ENCODE results near the gene CCDC154. TPM values are rescaled to one million over a fixed set of nuclear protein-coding genes. Genes with fewer than 3 reads are reported as not detected.
A peak's percentile ranks its signal among the peaks of the same experiment; 100 is the strongest.
"Not testable (repeated sequence)": the region's sequence is repeated elsewhere in the genome, so short reads cannot be mapped to it uniquely, and the experiment has no call there.

Gene CCDC154
- total RNA-seq, 1 donor from 2014 or later: 1.2 TPM

- Mint-ChIP-seq H3K9me3 (no peaks in the 10 kb centered on the region), H3K4me3 (ENCODE audit: low read depth) (no peak overlapping the region), H3K27ac (no peak overlapping the region), H3K36me3 (ENCODE audit: low read depth) (no peaks in the 10 kb centered on the region), H3K4me1 (ENCODE audit: low read depth) (no peaks in the 10 kb centered on the region), H3K27me3 (ENCODE audit: low read depth) (no peaks in the 10 kb centered on the region)
- intact Hi-C loops (cut with micrococcal nuclease): no loop called here
- no peak for DNase-seq (ENCODE audit: low spot score)
Measured at GRCh38 chr16:1481906-1482835, 37.8 kb upstream of the CCDC154 start.

GRCh38 chr16:1478937-1479336 is 34.6 kb upstream of the CCDC154 start:
- H3K9me3 Mint-ChIP-seq; intact Hi-C loops (cut with micrococcal nuclease); H3K4me1 Mint-ChIP-seq (ENCODE audit: low read depth); DNase-seq (ENCODE audit: low spot score); H3K27me3 Mint-ChIP-seq (ENCODE audit: low read depth); H3K4me3 Mint-ChIP-seq (ENCODE audit: low read depth); H3K36me3 Mint-ChIP-seq (ENCODE audit: low read depth); H3K27ac Mint-ChIP-seq: not testable (repeated sequence)

GRCh38 chr16:1477033-1477432 is 32.7 kb upstream of the CCDC154 start:
- DNase-seq (ENCODE audit: low spot score): no peak
- Mint-ChIP-seq H3K27me3 (ENCODE audit: low read depth) (no peaks in the 10 kb centered on the region), H3K4me3 (ENCODE audit: low read depth) (no peak overlapping the region), H3K4me1 (ENCODE audit: low read depth) (peaks cover 7% of the 10 kb centered on the region), H3K9me3 (no peaks in the 10 kb centered on the region), H3K36me3 (ENCODE audit: low read depth) (no peaks in the 10 kb centered on the region), H3K27ac (no peak overlapping the region)
- intact Hi-C loops (cut with micrococcal nuclease): no loop called here

- H3K27ac Mint-ChIP-seq: peak overlapping the region; percentile 77
- no peak for DNase-seq (ENCODE audit: low spot score)
- H3K4me3 Mint-ChIP-seq (ENCODE audit: low read depth): peak overlapping the region; percentile 84
- intact Hi-C loops (cut with micrococcal nuclease): loop anchor here (2.0 kb wide), 3 partner anchors 17 to 67 kb away; partner anchors contain the start of genes TELO2 and UQCC4
- H3K27me3 Mint-ChIP-seq (ENCODE audit: low read depth): no peaks in the 10 kb centered on the region
- no peaks in the 10 kb centered on the region for H3K36me3 Mint-ChIP-seq (ENCODE audit: low read depth)
- no peaks in the 10 kb centered on the region for H3K9me3 Mint-ChIP-seq
- peaks cover 7% of the 10 kb centered on the region for H3K4me1 Mint-ChIP-seq (ENCODE audit: low read depth)
Measured at GRCh38 chr16:1475552-1476114, 31.3 kb upstream of the CCDC154 start.

GRCh38 chr16:1474796-1475551 is 30.6 kb upstream of the CCDC154 start, which contains the start of gene CLCN7:
CLCN7 (minus strand) TSS chr16:1475028; CDS start chr16:1474974, 54 bp downstream.
- peaks cover 7% of the 10 kb centered on the region for H3K4me1 Mint-ChIP-seq (ENCODE audit: low read depth)
- H3K36me3 Mint-ChIP-seq (ENCODE audit: low read depth): no peaks in the 10 kb centered on the region
- H3K27ac Mint-ChIP-seq: peak within 1 kb of the TSS; percentile 77
- intact Hi-C loops (cut with micrococcal nuclease): loop anchor here (2.0 kb wide), 3 partner anchors 18 to 68 kb away; partner anchors contain the start of genes TELO2 and UQCC4
- DNase-seq (ENCODE audit: low spot score): peak; percentile 88
- peak within 1 kb of the TSS; percentile 84 for H3K4me3 Mint-ChIP-seq (ENCODE audit: low read depth)
- H3K27me3 Mint-ChIP-seq (ENCODE audit: low read depth): no peaks in the 10 kb centered on the region
- H3K9me3 Mint-ChIP-seq: no peaks in the 10 kb centered on the region

GRCh38 chr16:1474082-1474795 is 29.9 kb upstream of the CCDC154 start:
- Mint-ChIP-seq H3K4me3 (ENCODE audit: low read depth) (peak overlapping the region; percentile 73), H3K9me3 (no peaks in the 10 kb centered on the region), H3K4me1 (ENCODE audit: low read depth) (peaks cover 7% of the 10 kb centered on the region), H3K27ac (no peak overlapping the region), H3K27me3 (ENCODE audit: low read depth) (no peaks in the 10 kb centered on the region), H3K36me3 (ENCODE audit: low read depth) (no peaks in the 10 kb centered on the region)
- no peak for DNase-seq (ENCODE audit: low spot score)
- intact Hi-C loops (cut with micrococcal nuclease): loop anchor here (2.0 kb wide), 3 partner anchors 19 to 69 kb away; partner anchors contain the start of genes TELO2 and UQCC4

- Mint-ChIP-seq H3K27me3 (ENCODE audit: low read depth) (no peaks in the 10 kb centered on the region), H3K9me3 (no peaks in the 10 kb centered on the region), H3K36me3 (ENCODE audit: low read depth) (no peaks in the 10 kb centered on the region), H3K27ac (no peak overlapping the region), H3K4me1 (ENCODE audit: low read depth) (peaks cover 7% of the 10 kb centered on the region), H3K4me3 (ENCODE audit: low read depth) (peak overlapping the region; percentile 35)
- intact Hi-C loops (cut with micrococcal nuclease): no loop called here
- no peak for DNase-seq (ENCODE audit: low spot score)
Measured at GRCh38 chr16:1472974-1473373, 28.6 kb upstream of the CCDC154 start.

- Mint-ChIP-seq H3K27me3 (ENCODE audit: low read depth) (no peaks in the 10 kb centered on the region), H3K27ac (no peak overlapping the region), H3K4me3 (ENCODE audit: low read depth) (no peak overlapping the region), H3K9me3 (no peaks in the 10 kb centered on the region), H3K36me3 (ENCODE audit: low read depth) (no peaks in the 10 kb centered on the region), H3K4me1 (ENCODE audit: low read depth) (peaks cover 7% of the 10 kb centered on the region)
- intact Hi-C loops (cut with micrococcal nuclease): no loop called here
- DNase-seq (ENCODE audit: low spot score): no peak
Measured at GRCh38 chr16:1471569-1472194, 27.3 kb upstream of the CCDC154 start.

GRCh38 chr16:1470481-1471251 is 26.3 kb upstream of the CCDC154 start:
- intact Hi-C loops (cut with micrococcal nuclease): no loop called here
- no peak overlapping the region for H3K27ac Mint-ChIP-seq

GRCh38 chr16:1469693-1470201 is 25.4 kb upstream of the CCDC154 start:
- no peaks in the 10 kb centered on the region for H3K9me3 Mint-ChIP-seq
- no peaks in the 10 kb centered on the region for H3K36me3 Mint-ChIP-seq (ENCODE audit: low read depth)
- H3K27ac Mint-ChIP-seq: no peak overlapping the region
- no peak for DNase-seq (ENCODE audit: low spot score)
- H3K4me1 Mint-ChIP-seq (ENCODE audit: low read depth): peaks cover 7% of the 10 kb centered on the region
- H3K4me3 Mint-ChIP-seq (ENCODE audit: low read depth): no peak overlapping the region
- intact Hi-C loops (cut with micrococcal nuclease): no loop called here
- no peaks in the 10 kb centered on the region for H3K27me3 Mint-ChIP-seq (ENCODE audit: low read depth)

More at GRCh38 chr16:1470481-1471251, 26.3 kb upstream of the CCDC154 start:
- Mint-ChIP-seq H3K27me3 (ENCODE audit: low read depth) (no peaks in the 10 kb centered on the region), H3K4me1 (ENCODE audit: low read depth) (peaks cover 7% of the 10 kb centered on the region), H3K36me3 (ENCODE audit: low read depth) (no peaks in the 10 kb centered on the region), H3K4me3 (ENCODE audit: low read depth) (no peak overlapping the region), H3K9me3 (no peaks in the 10 kb centered on the region)
- no peak for DNase-seq (ENCODE audit: low spot score)

- not testable (repeated sequence) for H3K9me3 Mint-ChIP-seq
Measured at GRCh38 chr16:1469141-1469540, 24.8 kb upstream of the CCDC154 start.

More at GRCh38 chr16:1469141-1469540, 24.8 kb upstream of the CCDC154 start:
- H3K36me3 Mint-ChIP-seq (ENCODE audit: low read depth); DNase-seq (ENCODE audit: low spot score); H3K27me3 Mint-ChIP-seq (ENCODE audit: low read depth); H3K4me3 Mint-ChIP-seq (ENCODE audit: low read depth); H3K4me1 Mint-ChIP-seq (ENCODE audit: low read depth); H3K27ac Mint-ChIP-seq; intact Hi-C loops (cut with micrococcal nuclease): not testable (repeated sequence)
